ENCODE measurements around the gene C6orf47. TPM values are rescaled to one million over a fixed set of nuclear protein-coding genes. Genes with fewer than 3 reads are reported as not detected.

The C6orf47 gene
- total and polyA plus RNA-seq, 4 donors, result 2.0 to 10.8 (median 7.4) TPM

DNA sequence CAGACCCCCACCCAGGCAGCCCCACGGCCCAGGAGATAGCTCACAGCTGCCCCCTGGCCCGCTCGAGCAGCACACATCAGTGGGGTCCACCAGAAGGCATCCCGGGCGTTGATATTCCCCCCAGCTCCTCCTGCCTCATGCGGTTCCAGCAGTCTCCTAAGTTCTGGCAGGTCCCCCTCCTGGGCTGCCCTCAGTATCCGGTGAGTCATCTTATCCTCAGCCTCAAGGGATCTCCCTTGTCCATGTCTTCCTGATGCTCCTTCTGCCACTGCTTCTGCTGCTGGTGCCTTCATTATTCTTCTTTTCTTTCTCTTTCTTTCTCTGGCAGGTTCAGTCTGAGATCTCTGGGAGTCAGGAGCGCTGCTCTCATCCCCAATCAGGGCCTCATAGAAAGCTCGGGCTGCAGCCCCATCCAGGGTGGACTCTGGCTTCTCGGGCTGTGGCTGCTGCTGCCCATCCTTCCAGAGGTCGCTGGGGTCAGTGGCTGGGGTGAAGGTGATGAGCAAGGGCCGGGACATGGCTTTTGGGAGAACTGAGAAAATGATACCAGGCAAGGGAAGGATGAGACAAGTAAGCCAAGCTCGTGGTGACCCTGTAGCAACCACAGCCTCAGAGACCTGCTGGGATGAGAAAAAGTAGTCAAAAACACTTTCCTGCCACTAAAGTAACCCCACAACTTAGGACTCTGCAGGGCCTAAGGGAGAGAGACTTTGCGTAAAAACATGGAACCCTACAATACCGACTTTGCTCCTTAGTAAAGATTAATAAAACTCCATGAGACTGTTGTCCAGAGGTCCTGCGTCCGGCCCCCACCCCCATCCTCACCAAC is 3.6 kb upstream of the C6orf47 start:
- Histone ChIP-seq H3K9ac (ENCODE audit: low read depth in 1 of 2, low read length in 2 of 2) (peak overlapping the region; percentile 71 to 94), H3K27ac (ENCODE audit: low read depth in 1 of 2, low read length in 2 of 2) (peak overlapping the region; percentile 94 to 96), H3K36me3 (ENCODE audit: control insufficient read depth in 4 of 4, insufficient read depth in 3 of 4, low read depth in 1 of 4, low read length in 3 of 4) (peaks cover 2 to 23% (median 20%) of the 10 kb centered on the region in 4 donors), H3K4me3 (ENCODE audit: low read depth in 1 of 3, low read length in 3 of 3) (peak overlapping the region; percentile 86 to 87 (median 87)), H3K27me3 (ENCODE audit: control insufficient read depth in 4 of 4, insufficient read depth in 4 of 4, low read length in 3 of 4) (no peaks in the 10 kb centered on the region), H3K9me3 (ENCODE audit: control insufficient read depth in 4 of 4, low read length in 3 of 4) (no peaks in the 10 kb centered on the region), H3K4me1 (ENCODE audit: control insufficient read depth in 4 of 4, insufficient read depth in 4 of 4, low read length in 3 of 4) (peaks cover 12 to 57% (median 43%) of the 10 kb centered on the region in 4 donors)
- peak; percentile 48 for DNase-seq (ENCODE audit: low spot score)
- 26% methylated on average over 17 of the region's 17 CpGs for WGBS
- TF ChIP-seq, protein P1, sequence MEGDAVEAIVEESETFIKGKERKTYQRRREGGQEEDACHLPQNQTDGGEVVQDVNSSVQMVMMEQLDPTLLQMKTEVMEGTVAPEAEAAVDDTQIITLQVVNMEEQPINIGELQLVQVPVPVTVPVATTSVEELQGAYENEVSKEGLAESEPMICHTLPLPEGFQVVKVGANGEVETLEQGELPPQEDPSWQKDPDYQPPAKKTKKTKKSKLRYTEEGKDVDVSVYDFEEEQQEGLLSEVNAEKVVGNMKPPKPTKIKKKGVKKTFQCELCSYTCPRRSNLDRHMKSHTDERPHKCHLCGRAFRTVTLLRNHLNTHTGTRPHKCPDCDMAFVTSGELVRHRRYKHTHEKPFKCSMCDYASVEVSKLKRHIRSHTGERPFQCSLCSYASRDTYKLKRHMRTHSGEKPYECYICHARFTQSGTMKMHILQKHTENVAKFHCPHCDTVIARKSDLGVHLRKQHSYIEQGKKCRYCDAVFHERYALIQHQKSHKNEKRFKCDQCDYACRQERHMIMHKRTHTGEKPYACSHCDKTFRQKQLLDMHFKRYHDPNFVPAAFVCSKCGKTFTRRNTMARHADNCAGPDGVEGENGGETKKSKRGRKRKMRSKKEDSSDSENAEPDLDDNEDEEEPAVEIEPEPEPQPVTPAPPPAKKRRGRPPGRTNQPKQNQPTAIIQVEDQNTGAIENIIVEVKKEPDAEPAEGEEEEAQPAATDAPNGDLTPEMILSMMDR (IDR thresholded peaks at IDR 0.05; ENCODE audit: low read depth, low read length, missing input control), result no peak
- TF ChIP-seq SP1 (IDR thresholded peaks at IDR 0.05), result no peak
- TF ChIP-seq JUND (IDR thresholded peaks at IDR 0.05), result peak; percentile 53 to 63
- TF ChIP-seq, protein P2, sequence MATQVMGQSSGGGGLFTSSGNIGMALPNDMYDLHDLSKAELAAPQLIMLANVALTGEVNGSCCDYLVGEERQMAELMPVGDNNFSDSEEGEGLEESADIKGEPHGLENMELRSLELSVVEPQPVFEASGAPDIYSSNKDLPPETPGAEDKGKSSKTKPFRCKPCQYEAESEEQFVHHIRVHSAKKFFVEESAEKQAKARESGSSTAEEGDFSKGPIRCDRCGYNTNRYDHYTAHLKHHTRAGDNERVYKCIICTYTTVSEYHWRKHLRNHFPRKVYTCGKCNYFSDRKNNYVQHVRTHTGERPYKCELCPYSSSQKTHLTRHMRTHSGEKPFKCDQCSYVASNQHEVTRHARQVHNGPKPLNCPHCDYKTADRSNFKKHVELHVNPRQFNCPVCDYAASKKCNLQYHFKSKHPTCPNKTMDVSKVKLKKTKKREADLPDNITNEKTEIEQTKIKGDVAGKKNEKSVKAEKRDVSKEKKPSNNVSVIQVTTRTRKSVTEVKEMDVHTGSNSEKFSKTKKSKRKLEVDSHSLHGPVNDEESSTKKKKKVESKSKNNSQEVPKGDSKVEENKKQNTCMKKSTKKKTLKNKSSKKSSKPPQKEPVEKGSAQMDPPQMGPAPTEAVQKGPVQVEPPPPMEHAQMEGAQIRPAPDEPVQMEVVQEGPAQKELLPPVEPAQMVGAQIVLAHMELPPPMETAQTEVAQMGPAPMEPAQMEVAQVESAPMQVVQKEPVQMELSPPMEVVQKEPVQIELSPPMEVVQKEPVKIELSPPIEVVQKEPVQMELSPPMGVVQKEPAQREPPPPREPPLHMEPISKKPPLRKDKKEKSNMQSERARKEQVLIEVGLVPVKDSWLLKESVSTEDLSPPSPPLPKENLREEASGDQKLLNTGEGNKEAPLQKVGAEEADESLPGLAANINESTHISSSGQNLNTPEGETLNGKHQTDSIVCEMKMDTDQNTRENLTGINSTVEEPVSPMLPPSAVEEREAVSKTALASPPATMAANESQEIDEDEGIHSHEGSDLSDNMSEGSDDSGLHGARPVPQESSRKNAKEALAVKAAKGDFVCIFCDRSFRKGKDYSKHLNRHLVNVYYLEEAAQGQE (IDR thresholded peaks at IDR 0.05), result no peak
- TF ChIP-seq TAF1 (conservative IDR thresholded peaks at IDR 0.05), result no peak
- no peak for TF ChIP-seq FOXA2 (IDR thresholded peaks at IDR 0.05)
- TF ChIP-seq GABPA (IDR thresholded peaks at IDR 0.05 in 1 of 2, conservative IDR thresholded peaks at IDR 0.05 in 1 of 2), result no peak
- peak; percentile 35 to 52 for TF ChIP-seq HNF4A (conservative IDR thresholded peaks at IDR 0.05)
- TF ChIP-seq, protein P3, sequence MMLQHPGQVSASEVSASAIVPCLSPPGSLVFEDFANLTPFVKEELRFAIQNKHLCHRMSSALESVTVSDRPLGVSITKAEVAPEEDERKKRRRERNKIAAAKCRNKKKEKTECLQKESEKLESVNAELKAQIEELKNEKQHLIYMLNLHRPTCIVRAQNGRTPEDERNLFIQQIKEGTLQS (IDR thresholded peaks at IDR 0.05), result no peak
- no peak for TF ChIP-seq RAD21 (IDR thresholded peaks at IDR 0.05)
- no peak for TF ChIP-seq YY1 (IDR thresholded peaks at IDR 0.05)
- TF ChIP-seq, protein P4, sequence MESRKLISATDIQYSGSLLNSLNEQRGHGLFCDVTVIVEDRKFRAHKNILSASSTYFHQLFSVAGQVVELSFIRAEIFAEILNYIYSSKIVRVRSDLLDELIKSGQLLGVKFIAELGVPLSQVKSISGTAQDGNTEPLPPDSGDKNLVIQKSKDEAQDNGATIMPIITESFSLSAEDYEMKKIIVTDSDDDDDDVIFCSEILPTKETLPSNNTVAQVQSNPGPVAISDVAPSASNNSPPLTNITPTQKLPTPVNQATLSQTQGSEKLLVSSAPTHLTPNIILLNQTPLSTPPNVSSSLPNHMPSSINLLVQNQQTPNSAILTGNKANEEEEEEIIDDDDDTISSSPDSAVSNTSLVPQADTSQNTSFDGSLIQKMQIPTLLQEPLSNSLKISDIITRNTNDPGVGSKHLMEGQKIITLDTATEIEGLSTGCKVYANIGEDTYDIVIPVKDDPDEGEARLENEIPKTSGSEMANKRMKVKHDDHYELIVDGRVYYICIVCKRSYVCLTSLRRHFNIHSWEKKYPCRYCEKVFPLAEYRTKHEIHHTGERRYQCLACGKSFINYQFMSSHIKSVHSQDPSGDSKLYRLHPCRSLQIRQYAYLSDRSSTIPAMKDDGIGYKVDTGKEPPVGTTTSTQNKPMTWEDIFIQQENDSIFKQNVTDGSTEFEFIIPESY (IDR thresholded peaks at IDR 0.05), result no peak
- TF ChIP-seq, protein P5, sequence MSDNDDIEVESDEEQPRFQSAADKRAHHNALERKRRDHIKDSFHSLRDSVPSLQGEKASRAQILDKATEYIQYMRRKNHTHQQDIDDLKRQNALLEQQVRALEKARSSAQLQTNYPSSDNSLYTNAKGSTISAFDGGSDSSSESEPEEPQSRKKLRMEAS (IDR thresholded peaks at IDR 0.05), result no peak
- no peak for TF ChIP-seq EGR1 (IDR thresholded peaks at IDR 0.05; ENCODE audit: low read depth in 2 of 2)
- TF ChIP-seq NR2F2 (IDR thresholded peaks at IDR 0.05), result peak; percentile 37
- TF ChIP-seq RXRA (IDR thresholded peaks at IDR 0.05), result peak in 1 of 2 donors; percentile 11
- no peak for TF ChIP-seq HNF4G (IDR thresholded peaks at IDR 0.05)
- TF ChIP-seq FOXA1 (IDR thresholded peaks at IDR 0.05), result no peak

Measured in liver (tissue), 9 donors.